H1 (cell line): ENCODE results near the gene BMF. TPM values are rescaled to one million over a fixed set of nuclear protein-coding genes. Genes with fewer than 3 reads are reported as not detected.

Experiments
- CTCF ChIA-PET: fragments of 300-600 bp; sonication (Branson Sonifier 250); formaldehyde crosslinking; loops from one replicate; lab custom pipeline; 2021; ENCODE audit not compliant: partially characterized antibody; lab: Charles Lee
- POLR2A ChIA-PET: fragments of 300-600 bp; sonication (Branson Sonifier 250); formaldehyde crosslinking; loops from one replicate; lab custom pipeline; 2021; ENCODE audit warnings: inconsistent platforms; ENCODE audit not compliant: partially characterized antibody; lab: Charles Lee
- DNase-seq, 2 experiments: peaks; one replicate each; pipeline versions ENCODE4 v3.0.0 to v3.0.0-alpha.2; 2010 to 2022; ENCODE audit warnings: low spot score in 2 of 2, low read depth in 1 of 2, mixed read lengths in 1 of 2
- FAIRE-seq: peaks from 2 replicates; lab custom pipeline; 2011; peaks lifted over from hg19 to GRCh38; lab: Jason Lieb, UNC
- H2AFZ ChIP-seq: 2 replicates; pipeline ENCODE4 v1.8.1; 2012; ENCODE audit warnings: low read length, inconsistent platforms
- H2AK5ac ChIP-seq: 2 replicates; pipeline ENCODE4 v1.6.1; 2013; ENCODE audit warnings: low read depth, low read length
- H2BK120ac ChIP-seq: replicated peaks from 2 replicates; pipeline ENCODE3; 2013; ENCODE audit warnings: low read depth, low read length, inconsistent platforms
- H2BK12ac ChIP-seq: 2 replicates; pipeline ENCODE4 v1.6.1; 2013; ENCODE audit warnings: low read depth, low read length
- H2BK15ac ChIP-seq: 2 replicates; pipeline ENCODE4 v1.6.1; 2013; ENCODE audit warnings: low read length
- H2BK20ac ChIP-seq: 2 replicates; pipeline ENCODE4 v1.6.1; 2013; ENCODE audit warnings: low read length
- H2BK5ac ChIP-seq: 2 replicates; pipeline ENCODE4 v1.6.1; 2013; ENCODE audit warnings: low read depth, low read length
- H3K14ac ChIP-seq: 2 replicates; pipeline ENCODE4 v1.6.1; 2013; ENCODE audit warnings: inconsistent platforms; ENCODE audit not compliant: insufficient read length
- H3K18ac ChIP-seq: 2 replicates; pipeline ENCODE4 v1.6.1; 2013; ENCODE audit warnings: low read length; ENCODE audit errors: extremely low read depth
- H3K23ac ChIP-seq: 2 replicates; pipeline ENCODE4 v1.6.1; 2013; ENCODE audit warnings: inconsistent platforms; ENCODE audit not compliant: insufficient read length
- H3K23me2 ChIP-seq: 2 replicates; pipeline ENCODE4 v1.6.1; 2013; ENCODE audit warnings: low read depth, low read length
- H3K27ac ChIP-seq: 2 replicates; pipeline ENCODE4 v1.6.1; 2011; ENCODE audit warnings: low read depth, low read length, inconsistent platforms
- H3K27me3 ChIP-seq, 4 experiments: replicated peaks in 1 of 4; 1 replicate in 1 of 4; 2 replicates in 3 of 4; pipeline versions ENCODE4 v1.6.1 to v1.8.1; 2011 to 2013; ENCODE audit warnings: low read length in 3 of 4, mild to moderate bottlenecking in 3 of 4, inconsistent platforms in 2 of 4, mixed read lengths in 2 of 4, moderate library complexity in 1 of 4; ENCODE audit not compliant: control insufficient read depth in 3 of 4, insufficient read depth in 3 of 4; ENCODE audit errors: extremely low read depth in 1 of 4
- H3K36me3 ChIP-seq, 4 experiments: 2 replicates each; pipeline versions ENCODE4 v1.6.1 to v1.8.1; 2011 to 2013; ENCODE audit warnings: mild to moderate bottlenecking in 4 of 4, low read length in 3 of 4, moderate library complexity in 2 of 4, control low read depth in 1 of 4, inconsistent platforms in 1 of 4; ENCODE audit not compliant: insufficient read depth in 4 of 4, control insufficient read depth in 2 of 4
- H3K4ac ChIP-seq: replicated peaks from 2 replicates; pipeline ENCODE3; 2013; ENCODE audit warnings: low read length, low read depth, mixed read lengths, inconsistent platforms; ENCODE audit not compliant: insufficient read length
- H3K4me1 ChIP-seq, 4 experiments: replicated peaks in 1 of 4; 1 replicate in 1 of 4; 2 replicates in 3 of 4; pipeline versions ENCODE4 v1.6.1 to v1.8.1; 2011 to 2013; ENCODE audit warnings: low read length in 3 of 4, inconsistent platforms in 2 of 4, mixed read lengths in 1 of 4; ENCODE audit not compliant: insufficient read depth in 4 of 4, control insufficient read depth in 3 of 4
- H3K4me2 ChIP-seq, 2 experiments: 2 replicates each; pipeline versions ENCODE4 v1.6.1 to v1.8.1; 2011 to 2013; ENCODE audit warnings: low read depth in 2 of 2, low read length in 2 of 2, control low read depth in 1 of 2, inconsistent platforms in 1 of 2, mild to moderate bottlenecking in 1 of 2; ENCODE audit not compliant: insufficient read depth in 1 of 2
- H3K4me3 ChIP-seq, 4 experiments: fragments of 200-600, 300-600 bp in 1 of 4; sonication (generic), shearing (Covaris generic), sonication (Bioruptor Twin) in 1 of 4; 2 replicates each; pipeline versions ENCODE4 v1.5.1 to v1.8.1; 2011 to 2016; ENCODE audit warnings: low read length in 4 of 4, low read depth in 3 of 4, control low read depth in 2 of 4, inconsistent platforms in 2 of 4, mild to moderate bottlenecking in 2 of 4, mixed read lengths in 1 of 4, moderate library complexity in 1 of 4; ENCODE audit not compliant: insufficient read depth in 2 of 4; ENCODE audit errors: extremely low read depth in 1 of 4
- H3K56ac ChIP-seq: replicated peaks from 2 replicates; pipeline ENCODE3; 2013; ENCODE audit warnings: low read depth, mild to moderate bottlenecking, mixed read lengths, low read length, inconsistent platforms; ENCODE audit not compliant: insufficient read length
- H3K79me1 ChIP-seq: 2 replicates; pipeline ENCODE4 v1.6.1; 2013; ENCODE audit warnings: low read depth, low read length, control low read depth
- H3K79me2 ChIP-seq, 2 experiments: 2 replicates each; pipeline versions ENCODE4 v1.6.1 to v1.8.1; 2012 to 2013; ENCODE audit warnings: low read length in 2 of 2, mild to moderate bottlenecking in 2 of 2, inconsistent platforms in 1 of 2; ENCODE audit not compliant: insufficient read depth in 2 of 2, control insufficient read depth in 1 of 2
- H3K9ac ChIP-seq, 4 experiments: replicated peaks in 1 of 4; 1 replicate in 1 of 4; 2 replicates in 3 of 4; pipeline versions ENCODE4 v1.6.1 to v1.8.1; 2011 to 2013; ENCODE audit warnings: low read depth in 3 of 4, low read length in 3 of 4, control low read depth in 2 of 4, mild to moderate bottlenecking in 2 of 4, moderate library complexity in 2 of 4, inconsistent platforms in 1 of 4; ENCODE audit errors: extremely low read depth in 1 of 4
- H3K9me3 ChIP-seq, 2 experiments: 2 replicates each; pipeline versions ENCODE4 v1.6.1 to v1.8.1; 2012 to 2013; ENCODE audit warnings: mild to moderate bottlenecking in 2 of 2, moderate library complexity in 2 of 2, control low read depth in 1 of 2, inconsistent platforms in 1 of 2, low read depth in 1 of 2, low read length in 1 of 2, mixed read lengths in 1 of 2; ENCODE audit not compliant: insufficient read depth in 2 of 2
- H4K20me1 ChIP-seq, 2 experiments: replicated peaks in 1 of 2; 2 replicates each; pipeline versions ENCODE3 to v1.8.1; 2011 to 2013; ENCODE audit warnings: inconsistent platforms in 2 of 2, low read length in 2 of 2, mild to moderate bottlenecking in 1 of 2; ENCODE audit not compliant: insufficient read depth in 2 of 2, control insufficient read depth in 1 of 2
- H4K5ac ChIP-seq: 2 replicates; pipeline ENCODE4 v1.6.1; 2013; ENCODE audit warnings: low read length, low read depth, mixed read lengths, inconsistent platforms; ENCODE audit not compliant: insufficient read length
- H4K8ac ChIP-seq: 2 replicates; pipeline ENCODE4 v1.8.0; 2013; ENCODE audit warnings: mild to moderate bottlenecking, moderate library complexity, low read length, inconsistent platforms; ENCODE audit not compliant: insufficient read depth; ENCODE audit errors: extremely low read depth
- H4K91ac ChIP-seq: replicated peaks from 2 replicates; pipeline ENCODE3; 2013; ENCODE audit warnings: low read length, mixed read lengths, inconsistent platforms; ENCODE audit not compliant: insufficient read length
- CBX5 ChIP-seq: fragments of 300-800, 300-1000 bp; sonication (generic); IDR thresholded peaks from 2 replicates; pipeline ENCODE4 v1.7.1; 2016; ENCODE audit warnings: antibody characterized with exemption, low read length, low read depth
- CREB1 ChIP-seq: IDR thresholded peaks from 2 replicates; pipeline ENCODE4 v1.6.1; 2012; ENCODE audit warnings: inconsistent platforms
- CTBP2 ChIP-seq: IDR thresholded peaks from 2 replicates; pipeline ENCODE4 v1.7.0; 2011; ENCODE audit warnings: borderline replicate concordance, mild to moderate bottlenecking, moderate library complexity, mixed read lengths, low read length; ENCODE audit not compliant: insufficient read depth, insufficient read length
- KDM4A ChIP-seq: IDR thresholded peaks from one replicate; pipeline ENCODE4 v1.7.1; 2012; ENCODE audit warnings: low read depth, mild to moderate bottlenecking, moderate library complexity, low read length, inconsistent platforms; ENCODE audit not compliant: severe bottlenecking
- SIN3A ChIP-seq, 2 experiments: IDR thresholded peaks in 1 of 2; conservative IDR thresholded peaks in 1 of 2; 2 replicates each; pipeline ENCODE4 v1.6.1; 2011 to 2012; ENCODE audit warnings: low read length in 2 of 2, improper control_type of control experiment in 1 of 2, low read depth in 1 of 2, mild to moderate bottlenecking in 1 of 2
- TCF12 ChIP-seq: IDR thresholded peaks from 2 replicates; pipeline ENCODE4 v1.6.1; 2011; ENCODE audit warnings: low read depth, mild to moderate bottlenecking, low read length
- WGBS, 2 experiments: shearing (Covaris generic) in 1 of 2; methylation state at CpG; one replicate each; pipeline versions ENCODE4 v1.1.6 to v1.1.7; 2013 to 2015; ENCODE audit warnings: low lambda C conversion rate in 2 of 2, mixed read lengths in 2 of 2, inconsistent platforms in 1 of 2, low coverage in 1 of 2, missing lambda C conversion rate in 1 of 2; ENCODE audit not compliant: insufficient replicate concordance in 2 of 2, insufficient coverage in 1 of 2, insufficient read length in 1 of 2; ENCODE audit errors: extremely low coverage in 1 of 2, missing lambda C conversion rate in 1 of 2; 5-methylcytosine and 5-hydroxymethylcytosine counted together
- polyA plus RNA-seq, 7 experiments: library from polyadenylated mRNA; depleted of rRNA in 3 of 7; stranded (reverse) in 5 of 7; unstranded in 2 of 7; fragments of >200 nt in 5 of 7; fragments of 200-250 nt in 2 of 7; gene quantifications; 1 replicate in 5 of 7; 2 replicates in 1 of 7; 4 replicates in 1 of 7; pipeline versions ENCODE4 v1.2.1 to v1.2.3, GENCODE V29; 2011 to 2013; ENCODE audit warnings: missing spikeins in 2 of 7, mixed read lengths in 2 of 7
- total RNA-seq: library from RNA; stranded (reverse); fragmentation: NEBNext Ultra II Directional; extraction: Animal tissue kit (Norgen Biotek cat#: 25700); gene quantifications from 2 replicates; pipeline ENCODE4 v1.2.1, GENCODE V29; 2021
- TF ChIP-seq, protein P1 (sequence below), 3 experiments: IDR thresholded peaks; 1 replicate in 2 of 3; 2 replicates in 1 of 3; pipeline versions ENCODE4 v1.5.1 to v1.6.1; 2011; ENCODE audit warnings: low read length in 3 of 3, mild to moderate bottlenecking in 3 of 3, inconsistent platforms in 2 of 3, low read depth in 1 of 3, moderate library complexity in 1 of 3; ENCODE audit not compliant: insufficient read depth in 1 of 3; ENCODE audit errors: control extremely low read depth in 1 of 3
- TF ChIP-seq, protein P2 (sequence below): IDR thresholded peaks from 2 replicates; pipeline ENCODE4 v1.6.1; 2011; ENCODE audit warnings: low read depth, mild to moderate bottlenecking, low read length; ENCODE audit not compliant: insufficient read depth

The BMF gene
- total and polyA plus RNA-seq, 2 of the 8 experiments (the other 6 are each of a cell fraction or from before 2014, with no cell fraction given) = 21.2 to 24.2 TPM

DNA sequence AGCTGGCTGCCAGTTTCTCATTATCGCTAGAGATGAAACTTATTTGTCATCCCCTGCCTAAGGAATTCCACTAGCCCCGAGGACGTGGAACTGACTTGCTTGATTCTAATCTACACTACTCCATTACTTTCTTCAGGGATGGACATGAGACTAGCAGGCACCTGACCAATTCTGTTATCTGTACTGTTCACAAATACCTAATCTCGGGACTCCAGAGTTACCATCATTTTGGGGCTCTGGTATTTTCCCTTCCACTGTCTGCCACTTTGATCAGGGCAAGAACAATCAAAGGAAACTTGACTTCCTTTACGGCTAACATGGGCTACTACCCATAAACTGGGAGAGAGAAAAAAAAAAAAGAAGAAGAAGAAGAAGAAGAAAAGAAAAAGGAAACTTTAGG is 27.8 kb downstream of the BMF start:
- Histone ChIP-seq H3K4me2 (peak overlapping the region in 1 of 2 experiments; percentile 35; a peak in 1 of 4 replicates), H3K27ac (no peak overlapping the region), H3K79me1 (no peaks in the 10 kb centered on the region), H3K4me3 (no peak overlapping the region), H3K56ac (no peak overlapping the region), H3K18ac (no peak overlapping the region), H2AFZ (no peak overlapping the region), H3K4me1 (peaks cover 0 to 11% (median 8%) of the 10 kb centered on the region in 4 experiments; a peak in 6 of 7 replicates), H3K9ac (no peak overlapping the region), H2BK5ac (no peak overlapping the region), H4K91ac (no peak overlapping the region), H3K79me2 (no peaks in the 10 kb centered on the region), H3K23ac (no peak overlapping the region), H3K9me3 (no peaks in the 10 kb centered on the region), H2BK20ac (no peak overlapping the region), H2BK12ac (no peak overlapping the region), H3K36me3 (no peaks in the 10 kb centered on the region), H4K8ac (no peak overlapping the region), H3K27me3 (peaks cover 0 to 12% (median 7%) of the 10 kb centered on the region in 4 experiments; a peak in 4 of 7 replicates), H4K5ac (no peak overlapping the region), H3K14ac (no peak overlapping the region), H2BK15ac (no peak overlapping the region), H3K23me2 (0 out of 2 replicates have a peak, but pooled peaks cover 5% of the 10 kb centered on the region), H2AK5ac (no peak overlapping the region), H3K4ac (no peak overlapping the region), H4K20me1 (no peaks in the 10 kb centered on the region), H2BK120ac (no peak overlapping the region)
- no peak for FAIRE-seq
- CTCF ChIA-PET = interaction anchor here (1.1 to 21.4 kb wide), 6 partner anchors 10 to 28 kb away, joined by 3 to 312 read pairs (median 6); partner anchors contain the start of gene BMF
- WGBS, 2 experiments = 83% methylated on average over 5 of the region's 5 CpGs; no CpG with 5 or more reads in 1 of the 2 experiments
- DNase-seq = no peak
- POLR2A ChIA-PET = interaction anchor here (1.3 kb wide), 2 partner anchors 23 to 81 kb away, joined by 4 to 7 read pairs; partner anchors contain the start of gene BUB1B
- TF ChIP-seq SIN3A (conservative IDR thresholded peaks at IDR 0.05 in 1 of 2, IDR thresholded peaks at IDR 0.05 in 1 of 2; ENCODE audit: low read depth in 1 of 2, low read length in 2 of 2) (no peak), CTBP2 (no peak), CBX5 (no peak), KDM4A (no peak), TCF12 (no peak), CREB1 (no peak)
- TF ChIP-seq, protein P1, sequence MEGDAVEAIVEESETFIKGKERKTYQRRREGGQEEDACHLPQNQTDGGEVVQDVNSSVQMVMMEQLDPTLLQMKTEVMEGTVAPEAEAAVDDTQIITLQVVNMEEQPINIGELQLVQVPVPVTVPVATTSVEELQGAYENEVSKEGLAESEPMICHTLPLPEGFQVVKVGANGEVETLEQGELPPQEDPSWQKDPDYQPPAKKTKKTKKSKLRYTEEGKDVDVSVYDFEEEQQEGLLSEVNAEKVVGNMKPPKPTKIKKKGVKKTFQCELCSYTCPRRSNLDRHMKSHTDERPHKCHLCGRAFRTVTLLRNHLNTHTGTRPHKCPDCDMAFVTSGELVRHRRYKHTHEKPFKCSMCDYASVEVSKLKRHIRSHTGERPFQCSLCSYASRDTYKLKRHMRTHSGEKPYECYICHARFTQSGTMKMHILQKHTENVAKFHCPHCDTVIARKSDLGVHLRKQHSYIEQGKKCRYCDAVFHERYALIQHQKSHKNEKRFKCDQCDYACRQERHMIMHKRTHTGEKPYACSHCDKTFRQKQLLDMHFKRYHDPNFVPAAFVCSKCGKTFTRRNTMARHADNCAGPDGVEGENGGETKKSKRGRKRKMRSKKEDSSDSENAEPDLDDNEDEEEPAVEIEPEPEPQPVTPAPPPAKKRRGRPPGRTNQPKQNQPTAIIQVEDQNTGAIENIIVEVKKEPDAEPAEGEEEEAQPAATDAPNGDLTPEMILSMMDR (IDR thresholded peaks at IDR 0.05; ENCODE audit: control extremely low read depth in 1 of 3, insufficient read depth in 1 of 3, low read depth in 1 of 3, low read length in 3 of 3) = no peak
- TF ChIP-seq, protein P2, sequence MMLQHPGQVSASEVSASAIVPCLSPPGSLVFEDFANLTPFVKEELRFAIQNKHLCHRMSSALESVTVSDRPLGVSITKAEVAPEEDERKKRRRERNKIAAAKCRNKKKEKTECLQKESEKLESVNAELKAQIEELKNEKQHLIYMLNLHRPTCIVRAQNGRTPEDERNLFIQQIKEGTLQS = no peak
